Uterine smooth muscle cell (primary cell): Measurements from ENCODE around the gene TTC34. TPM values are rescaled to one million over a fixed set of nuclear protein-coding genes. Genes with fewer than 3 reads are reported as not detected.

Experiments used
- total RNA-seq: library from RNA; depleted of rRNA; stranded (reverse); fragments of >200 nt; gene quantifications from 2 replicates; pipeline ENCODE4 v1.2.3, GENCODE V29; 2014

TTC34 gene
- 0.11 and 0.12 TPM in 2 replicates for total RNA-seq

GRCh38 chr1:2801535-2802291 lies at the start of gene TTC34:
TTC34 (minus strand) TSS chr1:2801693; CDS start chr1:2800827, 866 bp downstream.

GRCh38 chr1:2632561-2633361 lies 168.7 kb downstream of the TTC34 start, which contains the start of gene MMEL1:
MMEL1 (minus strand) TSS chr1:2633016; CDS start chr1:2629484, 3,532 bp downstream.

GRCh38 chr1:2586154-2587070 lies 215.1 kb downstream of the TTC34 start, which contains the start of gene PRXL2B:
PRXL2B (plus strand) TSS chr1:2586777; CDS start chr1:2586886, 109 bp downstream.

Other genes starting within 250 kb of the TTC34 start
- gene TNFRSF14, start 245.3 kb downstream of the TTC34 start, total RNA-seq, result 16.5 and 35.4 TPM in 2 replicates
- gene PRXL2B, start 214.9 kb downstream of the TTC34 start, total RNA-seq, result 11.7 and 13.4 TPM in 2 replicates
- 0.22 TPM in 1 of 2 replicates, not detected in the other for gene MMEL1, start 168.7 kb downstream of the TTC34 start, total RNA-seq
- gene ACTRT2, start 219.8 kb upstream of the TTC34 start, total RNA-seq, result not detected in 2 replicates